ENCODE measurements around the gene SMAGP.

Gene SMAGP

GRCh38 chr12:51253276-51253675 is 16.9 kb downstream of the SMAGP start:
- no peak for FAIRE-seq
- TF ChIP-seq TAF1 (IDR thresholded peaks at IDR 0.05; ENCODE audit: borderline replicate concordance, low read depth, low read length) (no peak), POLR2A (IDR thresholded peaks at IDR 0.05; ENCODE audit: low read depth, low read length) (no peak), POLR2AphosphoS5 (IDR thresholded peaks at IDR 0.05; ENCODE audit: low read depth, low read length) (no peak)
- no peak for DNase-seq (ENCODE audit: insufficient read length)

- TF ChIP-seq POLR2AphosphoS5 (IDR thresholded peaks at IDR 0.05; ENCODE audit: low read depth, low read length) (no peak), TAF1 (IDR thresholded peaks at IDR 0.05; ENCODE audit: borderline replicate concordance, low read depth, low read length) (no peak), POLR2A (IDR thresholded peaks at IDR 0.05; ENCODE audit: low read depth, low read length) (no peak)
- FAIRE-seq (no peak), DNase-seq (ENCODE audit: insufficient read length) (no peak)
Measured at GRCh38 chr12:51247523-51248206, 22.6 kb downstream of the SMAGP start.

- DNase-seq (ENCODE audit: insufficient read length) (no peak), FAIRE-seq (no peak)
- no peak for TF ChIP-seq TAF1 (IDR thresholded peaks at IDR 0.05; ENCODE audit: borderline replicate concordance, low read depth, low read length)
- peak; percentile 26 for TF ChIP-seq POLR2A (IDR thresholded peaks at IDR 0.05; ENCODE audit: low read depth, low read length)
- TF ChIP-seq POLR2AphosphoS5 (IDR thresholded peaks at IDR 0.05; ENCODE audit: low read depth, low read length) = no peak
Measured at GRCh38 chr12:51246254-51246853, 23.9 kb downstream of the SMAGP start.

- TF ChIP-seq POLR2AphosphoS5 (IDR thresholded peaks at IDR 0.05; ENCODE audit: low read depth, low read length) = no peak
- TF ChIP-seq TAF1 (IDR thresholded peaks at IDR 0.05; ENCODE audit: borderline replicate concordance, low read depth, low read length) = no peak
- peak; percentile 51 for TF ChIP-seq POLR2A (IDR thresholded peaks at IDR 0.05; ENCODE audit: low read depth, low read length)
- FAIRE-seq = no peak
- DNase-seq (ENCODE audit: insufficient read length) = no peak
Measured at GRCh38 chr12:51245476-51246253, 24.6 kb downstream of the SMAGP start.

GRCh38 chr12:51244269-51244668 is 25.9 kb downstream of the SMAGP start:
- no peak; the same call in 1 of the 2 replicates for TF ChIP-seq POLR2A (IDR thresholded peaks at IDR 0.05; ENCODE audit: low read depth, low read length)
- no peak for TF ChIP-seq TAF1 (IDR thresholded peaks at IDR 0.05; ENCODE audit: borderline replicate concordance, low read depth, low read length)
- no peak for TF ChIP-seq POLR2AphosphoS5 (IDR thresholded peaks at IDR 0.05; ENCODE audit: low read depth, low read length)
- DNase-seq (ENCODE audit: insufficient read length) (no peak), FAIRE-seq (no peak)

GRCh38 chr12:51242876-51243275 is 27.3 kb downstream of the SMAGP start:
- DNase-seq (ENCODE audit: insufficient read length) (no peak), FAIRE-seq (no peak)
- TF ChIP-seq TAF1 (IDR thresholded peaks at IDR 0.05; ENCODE audit: borderline replicate concordance, low read depth, low read length) (no peak), POLR2A (IDR thresholded peaks at IDR 0.05; ENCODE audit: low read depth, low read length) (peak; percentile 29; the same call in 1 of the 2 replicates), POLR2AphosphoS5 (IDR thresholded peaks at IDR 0.05; ENCODE audit: low read depth, low read length) (peak; percentile 35; the same call in 1 of the 2 replicates)

GRCh38 chr12:51242120-51242519 is 28.1 kb downstream of the SMAGP start:
- DNase-seq (ENCODE audit: insufficient read length) = no peak
- FAIRE-seq = no peak
- TF ChIP-seq POLR2A (IDR thresholded peaks at IDR 0.05; ENCODE audit: low read depth, low read length) (no peak; the same call in 1 of the 2 replicates), POLR2AphosphoS5 (IDR thresholded peaks at IDR 0.05; ENCODE audit: low read depth, low read length) (no peak), TAF1 (IDR thresholded peaks at IDR 0.05; ENCODE audit: borderline replicate concordance, low read depth, low read length) (no peak)

GRCh38 chr12:51240971-51241370 is 29.2 kb downstream of the SMAGP start:
- no peak for FAIRE-seq
- no peak for DNase-seq (ENCODE audit: insufficient read length)
- TF ChIP-seq POLR2A (IDR thresholded peaks at IDR 0.05; ENCODE audit: low read depth, low read length) (no peak), POLR2AphosphoS5 (IDR thresholded peaks at IDR 0.05; ENCODE audit: low read depth, low read length) (no peak), TAF1 (IDR thresholded peaks at IDR 0.05; ENCODE audit: borderline replicate concordance, low read depth, low read length) (no peak)

- peak; percentile 98 for FAIRE-seq
- TF ChIP-seq POLR2AphosphoS5 (IDR thresholded peaks at IDR 0.05; ENCODE audit: low read depth, low read length) (peak; percentile 96), TAF1 (IDR thresholded peaks at IDR 0.05; ENCODE audit: borderline replicate concordance, low read depth, low read length) (peak; percentile 41), POLR2A (IDR thresholded peaks at IDR 0.05; ENCODE audit: low read depth, low read length) (peak; percentile 90)
Measured at GRCh38 chr12:51238510-51239334, 31.5 kb downstream of the SMAGP start, which contains the start of gene DAZAP2. TSS of gene DAZAP2 (plus strand) at chr12:51238826. CDS start at chr12:51238908, 82 bp downstream.

GRCh38 chr12:51238037-51238509 is 32.1 kb downstream of the SMAGP start:
- FAIRE-seq (no peak), DNase-seq (ENCODE audit: insufficient read length) (no peak)
- TF ChIP-seq POLR2A (IDR thresholded peaks at IDR 0.05; ENCODE audit: low read depth, low read length) (no peak), POLR2AphosphoS5 (IDR thresholded peaks at IDR 0.05; ENCODE audit: low read depth, low read length) (no peak), TAF1 (IDR thresholded peaks at IDR 0.05; ENCODE audit: borderline replicate concordance, low read depth, low read length) (no peak)

More at GRCh38 chr12:51238510-51239334, 31.5 kb downstream of the SMAGP start, which contains the start of gene DAZAP2:
- DNase-seq (ENCODE audit: insufficient read length) = peak; percentile 93

Data from GM12892 (cell line).